Upper lobe of left lung (tissue), 6 donors: ENCODE measurements around the gene QKI. TPM values are rescaled to one million over a fixed set of nuclear protein-coding genes. Genes with fewer than 3 reads are reported as not detected.

Source experiments
- ATAC-seq, 2 donors: fragments of 200-7000 bp; cut with Tn5 transposase; one replicate each; pipeline ENCODE4 v1.9.1; 2022; ENCODE audit warnings: mild to moderate bottlenecking in 2 of 2, moderate library complexity in 2 of 2; ENCODE audit not compliant: low FRiP score in 2 of 2
- DNase-seq, 2 donors: peaks; one replicate each; pipeline ENCODE4 v3.0.0-alpha.2; 2019 to 2020
- H3K27ac ChIP-seq, 4 donors: fragments of 200-600 bp; sonication (generic); one replicate each; pipeline ENCODE4 v1.5.1; 2016 to 2019
- H3K27me3 ChIP-seq, 4 donors: fragments of 200-600 bp; sonication (generic); one replicate each; pipeline ENCODE4 v1.5.1; 2017 to 2019
- H3K36me3 ChIP-seq, 4 donors: fragments of 200-600 bp; sonication (generic); one replicate each; pipeline ENCODE4 v1.5.1; 2016 to 2019
- H3K4me1 ChIP-seq, 4 donors: fragments of 200-600 bp; sonication (generic); one replicate each; pipeline ENCODE4 v1.5.1; 2018 to 2019
- H3K4me3 ChIP-seq, 4 donors: fragments of 200-600 bp; sonication (generic); one replicate each; pipeline ENCODE4 v1.5.1; 2017 to 2019; ENCODE audit warnings: mild to moderate bottlenecking in 2 of 4, moderate library complexity in 1 of 4
- H3K9me3 ChIP-seq, 4 donors: fragments of 200-600 bp; sonication (generic); one replicate each; pipeline ENCODE4 v1.5.1; 2018 to 2019
- EP300 ChIP-seq, 4 donors: sonication (generic); formaldehyde crosslinking; IDR thresholded peaks; one replicate each; pipeline ENCODE4 v1.5.1; 2017; ENCODE audit warnings: antibody characterized with exemption in 4 of 4, control low read depth in 2 of 4
- POLR2A ChIP-seq, 4 donors: fragments of 450-650 bp; IDR thresholded peaks; one replicate each; pipeline ENCODE4 v1.5.1; 2016 to 2017; ENCODE audit warnings: antibody characterized with exemption in 4 of 4, mild to moderate bottlenecking in 2 of 4
- POLR2AphosphoS5 ChIP-seq, 2 donors: sonication (generic); formaldehyde crosslinking; IDR thresholded peaks; one replicate each; pipeline ENCODE4 v1.5.1; 2017; ENCODE audit warnings: antibody characterized with exemption in 2 of 2
- WGBS, 2 donors: methylation state at CpG; one replicate each; pipeline ENCODE4 v1.1.5; 2017 to 2018; 5-methylcytosine and 5-hydroxymethylcytosine counted together
- total RNA-seq, 6 donors: library from RNA; depleted of rRNA in 4 of 6; stranded (reverse); fragments of >200 nt in 4 of 6; gene quantifications; one replicate each; pipeline versions ENCODE4 v1.1.0 to v1.2.1, GENCODE V29; 2016 to 2021
- TF ChIP-seq, protein P1 (sequence below), 6 experiments: fragments of 450-650 bp in 4 of 6; fragments of 200-600 bp in 2 of 6; sonication (generic) in 2 of 6; IDR thresholded peaks; one replicate each; pipeline ENCODE4 v1.5.1; 2016 to 2019; ENCODE audit warnings: antibody characterized with exemption in 6 of 6
- donor health status: DM: no; HTN: no; CAD: no; lungs with moderate emphysema.
- donor health status: DM: no; HTN: yes; CAD: no; lungs with severe emphysema.

Gene QKI
- total RNA-seq, 6 donors from 2014 or later, result 181 to 273 (median 226) TPM

DNA sequence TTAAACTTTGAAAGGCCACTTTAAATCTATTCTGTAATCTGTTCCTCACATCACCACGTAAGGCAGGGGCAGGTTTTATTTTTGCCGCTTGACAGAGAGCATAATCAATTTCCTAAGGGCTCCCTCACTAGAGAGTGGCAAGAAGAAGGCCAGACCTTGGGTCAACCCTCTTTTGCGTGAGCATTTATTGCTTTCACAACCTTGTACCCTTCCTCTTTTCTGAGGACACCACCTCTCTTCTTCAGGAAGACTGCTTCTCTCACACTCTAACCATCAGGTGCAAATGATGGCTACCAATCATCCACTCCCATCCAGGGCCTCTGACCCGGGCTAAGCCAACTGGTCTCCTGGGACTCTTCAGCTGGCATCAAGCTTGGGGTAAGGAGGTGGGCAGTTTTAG, 25.2 kb upstream of the QKI start:
- H3K4me3 ChIP-seq, result no peak overlapping the region
- H3K27ac ChIP-seq, result no peak overlapping the region
- DNase-seq, result no peak
- WGBS, 2 donors, result 81 to 85% methylated on average over 4 of the region's 4 CpGs
- no peaks in the 10 kb centered on the region for H3K9me3 ChIP-seq
- H3K4me1 ChIP-seq, result peaks cover 9 to 21% (median 18%) of the 10 kb centered on the region in 4 donors
- no peak for TF ChIP-seq EP300 (IDR thresholded peaks at IDR 0.05)
- TF ChIP-seq, protein P1, sequence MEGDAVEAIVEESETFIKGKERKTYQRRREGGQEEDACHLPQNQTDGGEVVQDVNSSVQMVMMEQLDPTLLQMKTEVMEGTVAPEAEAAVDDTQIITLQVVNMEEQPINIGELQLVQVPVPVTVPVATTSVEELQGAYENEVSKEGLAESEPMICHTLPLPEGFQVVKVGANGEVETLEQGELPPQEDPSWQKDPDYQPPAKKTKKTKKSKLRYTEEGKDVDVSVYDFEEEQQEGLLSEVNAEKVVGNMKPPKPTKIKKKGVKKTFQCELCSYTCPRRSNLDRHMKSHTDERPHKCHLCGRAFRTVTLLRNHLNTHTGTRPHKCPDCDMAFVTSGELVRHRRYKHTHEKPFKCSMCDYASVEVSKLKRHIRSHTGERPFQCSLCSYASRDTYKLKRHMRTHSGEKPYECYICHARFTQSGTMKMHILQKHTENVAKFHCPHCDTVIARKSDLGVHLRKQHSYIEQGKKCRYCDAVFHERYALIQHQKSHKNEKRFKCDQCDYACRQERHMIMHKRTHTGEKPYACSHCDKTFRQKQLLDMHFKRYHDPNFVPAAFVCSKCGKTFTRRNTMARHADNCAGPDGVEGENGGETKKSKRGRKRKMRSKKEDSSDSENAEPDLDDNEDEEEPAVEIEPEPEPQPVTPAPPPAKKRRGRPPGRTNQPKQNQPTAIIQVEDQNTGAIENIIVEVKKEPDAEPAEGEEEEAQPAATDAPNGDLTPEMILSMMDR (IDR thresholded peaks at IDR 0.05), result no peak
- TF ChIP-seq POLR2A (IDR thresholded peaks at IDR 0.05), result no peak
- no peak for TF ChIP-seq POLR2AphosphoS5 (IDR thresholded peaks at IDR 0.05)
- no peak for ATAC-seq
- H3K27me3 ChIP-seq, result no peaks in the 10 kb centered on the region
- H3K36me3 ChIP-seq, result no peaks in the 10 kb centered on the region

DNA sequence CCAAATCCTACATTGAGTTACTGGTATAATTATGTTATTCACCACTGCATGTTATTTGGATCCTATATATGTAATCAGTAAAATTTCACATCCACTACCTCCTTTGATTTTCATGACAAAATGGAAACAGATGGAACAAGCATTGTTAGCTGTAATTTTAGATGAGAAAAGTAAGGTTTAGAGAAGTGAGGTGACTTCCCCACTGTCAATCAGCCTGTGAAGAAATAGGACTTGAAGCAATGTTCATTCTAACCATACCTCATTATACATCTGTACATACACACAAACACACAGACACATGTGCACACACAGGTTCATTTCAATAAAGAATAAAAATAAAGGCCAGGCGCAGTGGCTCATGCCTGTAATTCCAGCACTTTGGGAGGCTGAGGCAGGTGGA, 23.7 kb upstream of the QKI start:
- 93 to 94% methylated on average over 1 of the region's 1 CpG for WGBS, 2 donors
- ATAC-seq, result no peak
- TF ChIP-seq, protein P1 (IDR thresholded peaks at IDR 0.05), result no peak
- TF ChIP-seq EP300 (IDR thresholded peaks at IDR 0.05), result no peak
- TF ChIP-seq POLR2AphosphoS5 (IDR thresholded peaks at IDR 0.05), result no peak
- TF ChIP-seq POLR2A (IDR thresholded peaks at IDR 0.05), result no peak
- no peak overlapping the region for H3K4me3 ChIP-seq
- H3K27me3 ChIP-seq, result no peaks in the 10 kb centered on the region
- H3K9me3 ChIP-seq, result no peaks in the 10 kb centered on the region
- no peaks in the 10 kb centered on the region for H3K36me3 ChIP-seq
- peaks cover 9 to 29% (median 18%) of the 10 kb centered on the region in 4 donors for H3K4me1 ChIP-seq
- no peak for DNase-seq
- H3K27ac ChIP-seq, result no peak overlapping the region

DNA sequence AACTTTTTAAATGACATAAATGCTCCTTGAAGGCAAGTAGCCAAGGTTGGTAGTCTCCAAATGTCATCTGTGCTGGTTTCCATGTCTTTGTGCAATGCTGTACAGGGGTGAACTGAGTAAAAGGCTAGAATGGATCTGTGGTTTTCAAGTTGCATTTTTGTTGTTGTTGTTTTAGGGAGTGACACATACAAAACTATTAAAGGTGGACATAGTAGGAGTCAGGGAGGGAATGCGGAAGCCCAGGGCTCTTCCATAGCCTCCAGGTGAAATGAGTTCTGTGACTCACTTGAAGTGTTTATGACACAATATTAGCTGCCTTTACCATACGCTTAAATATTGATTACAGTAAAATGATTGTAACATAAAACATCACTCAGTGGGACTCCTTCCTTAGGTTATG, 22.5 kb upstream of the QKI start:
- peak overlapping the region in 1 of 4 donors; percentile 27 for H3K27ac ChIP-seq
- H3K9me3 ChIP-seq, result no peaks in the 10 kb centered on the region
- H3K4me3 ChIP-seq, result no peak overlapping the region
- peaks cover 14 to 35% (median 18%) of the 10 kb centered on the region in 4 donors for H3K4me1 ChIP-seq
- WGBS, 2 donors, result 89% methylated on average over 2 of the region's 2 CpGs
- no peak for TF ChIP-seq POLR2A (IDR thresholded peaks at IDR 0.05)
- no peak for TF ChIP-seq EP300 (IDR thresholded peaks at IDR 0.05)
- TF ChIP-seq, protein P1 (IDR thresholded peaks at IDR 0.05), result no peak
- no peak for TF ChIP-seq POLR2AphosphoS5 (IDR thresholded peaks at IDR 0.05)
- H3K36me3 ChIP-seq, result no peaks in the 10 kb centered on the region
- ATAC-seq, result peak in 1 of 2 donors; percentile 17
- DNase-seq, result no peak
- no peaks in the 10 kb centered on the region for H3K27me3 ChIP-seq

DNA sequence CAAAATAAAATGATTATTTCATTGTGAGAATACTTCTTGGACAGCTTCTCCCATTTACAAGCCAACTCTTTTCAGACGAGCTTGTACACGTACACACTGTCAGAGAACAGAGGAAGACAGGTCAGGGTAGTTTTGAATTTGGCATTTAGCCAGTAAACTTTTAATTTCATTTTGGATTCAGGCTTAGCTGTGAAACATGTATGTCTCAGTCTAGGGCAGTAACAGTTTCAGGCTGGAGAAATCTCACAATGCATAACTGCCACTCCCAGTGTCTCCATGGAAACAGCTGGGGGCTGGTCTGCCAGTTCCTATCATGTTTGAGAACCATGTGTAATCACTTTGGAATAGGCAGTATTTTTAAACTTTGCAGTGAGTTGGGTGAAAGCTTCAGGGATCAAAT, 22.0 kb upstream of the QKI start:
- Histone ChIP-seq H3K4me1 (peaks cover 16 to 35% (median 19%) of the 10 kb centered on the region in 4 donors), H3K27me3 (no peaks in the 10 kb centered on the region), H3K9me3 (no peaks in the 10 kb centered on the region), H3K4me3 (no peak overlapping the region), H3K36me3 (no peaks in the 10 kb centered on the region), H3K27ac (peak overlapping the region in 2 of 4 donors; percentile 9 to 27)
- DNase-seq (peak in 1 of 2 donors; percentile 67), ATAC-seq (peak; percentile 42 to 80)
- WGBS, 2 donors, result 11 to 14% methylated on average over 2 of the region's 2 CpGs
- TF ChIP-seq, protein P1 (IDR thresholded peaks at IDR 0.05), result no peak
- TF ChIP-seq EP300 (IDR thresholded peaks at IDR 0.05), result peak in 1 of 4 donors; percentile 2

DNA sequence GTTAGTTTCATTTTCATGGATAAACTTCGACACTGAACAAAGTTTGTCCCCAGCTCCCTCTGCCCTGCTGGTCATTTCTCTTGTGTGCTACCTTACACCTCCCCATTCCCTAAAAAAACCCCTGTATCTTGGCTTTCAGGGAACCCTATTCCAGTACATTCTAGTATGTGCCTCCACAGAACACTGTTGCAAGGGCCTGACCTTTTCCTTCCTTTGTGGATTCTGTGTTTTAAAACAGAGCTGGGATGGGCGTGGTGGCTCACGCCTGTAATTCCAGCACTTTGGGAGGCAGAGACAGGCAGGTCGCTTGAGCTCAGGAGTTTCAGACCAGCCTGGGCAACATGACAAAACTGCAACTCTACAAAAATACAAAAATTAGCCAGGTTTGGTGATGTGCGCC, 20.6 kb upstream of the QKI start:
- peak in 1 of 2 donors; percentile 21 for TF ChIP-seq POLR2AphosphoS5 (IDR thresholded peaks at IDR 0.05)
- TF ChIP-seq EP300 (IDR thresholded peaks at IDR 0.05), result no peak
- H3K27ac ChIP-seq, result peak overlapping the region in 1 of 4 donors; percentile 53
- no peak overlapping the region for H3K4me3 ChIP-seq
- 68 to 75% methylated on average over 5 of the region's 5 CpGs for WGBS, 2 donors
- H3K27me3 ChIP-seq, result no peaks in the 10 kb centered on the region
- H3K9me3 ChIP-seq, result no peaks in the 10 kb centered on the region
- DNase-seq, result no peak
- no peak for ATAC-seq
- no peaks in the 10 kb centered on the region for H3K36me3 ChIP-seq
- H3K4me1 ChIP-seq, result peaks cover 16 to 35% (median 19%) of the 10 kb centered on the region in 4 donors
